GM18502 (cell line): ENCODE data around the gene TEKT5.
"Not testable (repeated sequence)": the region's sequence is repeated elsewhere in the genome, so short reads cannot be mapped to it uniquely, and the experiment has no call there.

Experiments used
- ATAC-seq: cut with Tn5 transposase; IDR thresholded peaks from one replicate; pipeline ENCODE4 v1.9.1; 2021; ENCODE audit warnings: mild to moderate bottlenecking; ENCODE audit not compliant: unreplicated experiment, poor library complexity

Gene TEKT5

GRCh38 chr16:10638101-10638500 is 56.6 kb downstream of the TEKT5 start:
- no peak for ATAC-seq

- no peak for ATAC-seq
Measured at GRCh38 chr16:10637337-10638037, 57.2 kb downstream of the TEKT5 start.

- ATAC-seq = no peak
Measured at GRCh38 chr16:10635365-10636021, 59.2 kb downstream of the TEKT5 start.

- not testable (repeated sequence) for ATAC-seq
Measured at GRCh38 chr16:10633429-10633828, 61.3 kb downstream of the TEKT5 start.

- no peak for ATAC-seq
Measured at GRCh38 chr16:10631886-10632285, 62.8 kb downstream of the TEKT5 start.

- ATAC-seq = no peak
Measured at GRCh38 chr16:10629592-10629963, 65.2 kb downstream of the TEKT5 start.

GRCh38 chr16:10625595-10626357 is 69.0 kb downstream of the TEKT5 start:
- no peak for ATAC-seq

- ATAC-seq = no peak
Measured at GRCh38 chr16:10624527-10624926, 70.2 kb downstream of the TEKT5 start.

- ATAC-seq = no peak
Measured at GRCh38 chr16:10623059-10623458, 71.7 kb downstream of the TEKT5 start.

GRCh38 chr16:10622036-10622921 is 72.5 kb downstream of the TEKT5 start:
- no peak for ATAC-seq

- not testable (repeated sequence) for ATAC-seq
Measured at GRCh38 chr16:10621216-10621949, 73.3 kb downstream of the TEKT5 start.

- ATAC-seq = no peak
Measured at GRCh38 chr16:10620120-10620519, 74.6 kb downstream of the TEKT5 start.

GRCh38 chr16:10619271-10619849 is 75.4 kb downstream of the TEKT5 start:
- no peak for ATAC-seq

- ATAC-seq = no peak
Measured at GRCh38 chr16:10618710-10619209, 76.0 kb downstream of the TEKT5 start.

GRCh38 chr16:10617662-10618420 is 76.9 kb downstream of the TEKT5 start:
- ATAC-seq = no peak

GRCh38 chr16:10616756-10617640 is 77.7 kb downstream of the TEKT5 start:
- ATAC-seq = no peak

GRCh38 chr16:10616419-10616755 is 78.3 kb downstream of the TEKT5 start:
- ATAC-seq = no peak

GRCh38 chr16:10614685-10615084 is 80.0 kb downstream of the TEKT5 start:
- no peak for ATAC-seq
